ENCODE data around the gene PPIAL4G.
"Not testable (repeated sequence)": the region's sequence is repeated elsewhere in the genome, so short reads cannot be mapped to it uniquely, and the experiment has no call there.

PPIAL4G gene

GRCh38 chr1:148432916-148433317 lies 50.2 kb downstream of the PPIAL4G start:
- H3K4me3 ChIP-seq (ENCODE audit: low read depth, low read length); DNase-seq (ENCODE audit: low read depth): not testable (repeated sequence)

Data from skeletal muscle cell (primary cell).